ENCODE data around the gene GLOD4.
"Not testable (repeated sequence)": the region's sequence is repeated elsewhere in the genome, so short reads cannot be mapped to it uniquely, and the experiment has no call there.

DNA sequence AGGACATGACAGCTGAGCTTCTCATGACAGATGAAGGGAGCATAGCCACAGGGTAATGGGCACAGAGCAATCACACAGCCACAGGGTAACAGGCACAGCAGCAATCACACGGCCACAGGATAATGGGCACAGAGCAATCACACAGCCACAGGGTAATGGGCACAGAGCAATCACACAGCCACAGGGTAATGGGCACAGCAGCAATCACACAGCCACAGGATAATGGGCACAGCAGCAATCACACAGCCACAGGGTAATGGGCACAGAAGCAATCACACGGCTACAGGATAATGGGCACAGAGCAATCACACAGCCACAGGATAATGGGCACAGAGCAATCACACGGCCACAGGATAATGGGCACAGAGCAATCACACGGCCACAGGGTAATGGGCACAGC, 33.5 kb downstream of the GLOD4 start:
- TF ChIP-seq CTCF (IDR thresholded peaks at IDR 0.05 in 8 of 11, conservative IDR thresholded peaks at IDR 0.05 in 3 of 11); POLR2A (IDR thresholded peaks at IDR 0.05): not testable (repeated sequence)

Data from spleen (tissue), 7 donors.